Measurements from ENCODE around the gene PRPH.
A peak's percentile ranks its signal among the peaks of the same experiment; 100 is the strongest.

Gene PRPH

DNA sequence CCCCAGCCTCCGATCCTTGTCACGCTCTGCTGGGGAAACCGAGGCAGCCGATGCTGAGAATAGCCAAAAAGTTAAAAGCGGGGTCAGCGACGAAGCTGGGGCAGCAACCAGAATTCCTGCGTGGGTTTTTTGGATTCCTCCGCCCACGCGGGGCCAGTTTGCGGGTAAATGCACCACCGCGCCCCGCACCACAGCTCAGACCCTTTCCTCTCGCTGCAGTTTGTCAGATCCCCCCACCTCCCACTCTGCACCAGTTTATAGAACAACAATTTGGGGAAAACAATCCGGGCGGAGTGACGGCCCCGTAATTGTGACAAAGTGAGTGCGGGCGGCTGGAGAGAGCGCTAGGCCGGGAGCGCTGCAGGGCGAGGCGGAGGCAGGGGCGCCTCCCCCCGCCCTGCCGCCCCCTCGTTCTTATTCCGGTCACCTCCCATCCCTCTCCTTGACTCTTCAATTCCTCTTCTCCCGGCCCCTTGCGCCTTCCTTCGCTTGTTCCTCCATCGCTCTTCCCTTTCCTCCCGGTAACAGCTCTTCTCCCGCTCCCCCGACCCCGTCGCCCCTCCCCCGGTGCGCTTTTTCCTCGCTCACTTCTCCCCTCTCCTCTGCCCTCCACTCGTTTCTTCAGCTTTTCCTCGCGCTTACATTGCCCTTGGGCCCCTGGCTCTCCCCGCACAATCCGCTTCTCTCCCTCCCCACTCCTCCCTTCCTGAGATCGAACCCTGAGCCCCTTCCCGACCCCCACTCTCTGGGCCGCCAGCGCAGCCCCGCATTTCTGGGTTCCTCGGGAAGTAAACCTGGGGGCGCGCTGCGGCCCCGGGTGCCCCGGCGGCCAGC is 51.1 kb downstream of the PRPH start:
- DNase-seq (ENCODE audit: low spot score): no peak

DNA sequence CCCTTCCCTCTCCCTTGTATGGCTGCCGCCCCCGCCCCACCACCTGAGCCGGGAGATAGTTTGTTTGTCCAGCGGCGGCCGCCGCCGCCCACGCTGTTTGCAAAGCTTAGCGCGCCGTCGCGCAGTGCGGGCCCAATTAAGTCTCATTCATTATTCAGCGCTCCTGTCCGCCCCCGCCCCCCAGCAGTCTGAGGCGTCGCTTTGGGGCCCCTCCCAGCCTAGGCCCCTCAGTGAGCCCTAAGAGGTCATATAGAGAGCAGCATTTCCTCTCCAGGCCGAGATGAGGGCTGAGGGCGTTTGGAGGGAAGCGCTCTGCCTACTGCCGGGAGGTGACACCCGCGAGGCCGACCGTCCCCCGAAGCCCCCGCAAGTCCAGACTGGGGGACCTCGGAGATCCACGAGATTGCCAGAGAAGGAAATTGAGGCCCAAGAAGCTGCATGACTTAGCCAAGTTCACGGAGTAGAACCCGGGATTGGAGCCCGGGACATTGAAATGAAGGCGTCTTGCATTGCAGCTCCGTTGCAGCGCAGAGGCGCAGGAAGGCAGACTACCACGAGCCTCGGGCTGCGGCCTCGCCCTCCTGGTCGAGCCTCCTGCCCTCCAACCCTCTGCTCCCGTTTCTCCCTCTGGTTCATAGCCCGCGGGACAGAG is 51.8 kb downstream of the PRPH start, which contains the start of gene DNAJC22:
Gene DNAJC22, plus strand, starts transcription at position 230 of the 652 bp plus-strand sequence. CDS start 1,985 bp downstream, outside the sequence.
- DNase-seq (ENCODE audit: low spot score): no peak

DNA sequence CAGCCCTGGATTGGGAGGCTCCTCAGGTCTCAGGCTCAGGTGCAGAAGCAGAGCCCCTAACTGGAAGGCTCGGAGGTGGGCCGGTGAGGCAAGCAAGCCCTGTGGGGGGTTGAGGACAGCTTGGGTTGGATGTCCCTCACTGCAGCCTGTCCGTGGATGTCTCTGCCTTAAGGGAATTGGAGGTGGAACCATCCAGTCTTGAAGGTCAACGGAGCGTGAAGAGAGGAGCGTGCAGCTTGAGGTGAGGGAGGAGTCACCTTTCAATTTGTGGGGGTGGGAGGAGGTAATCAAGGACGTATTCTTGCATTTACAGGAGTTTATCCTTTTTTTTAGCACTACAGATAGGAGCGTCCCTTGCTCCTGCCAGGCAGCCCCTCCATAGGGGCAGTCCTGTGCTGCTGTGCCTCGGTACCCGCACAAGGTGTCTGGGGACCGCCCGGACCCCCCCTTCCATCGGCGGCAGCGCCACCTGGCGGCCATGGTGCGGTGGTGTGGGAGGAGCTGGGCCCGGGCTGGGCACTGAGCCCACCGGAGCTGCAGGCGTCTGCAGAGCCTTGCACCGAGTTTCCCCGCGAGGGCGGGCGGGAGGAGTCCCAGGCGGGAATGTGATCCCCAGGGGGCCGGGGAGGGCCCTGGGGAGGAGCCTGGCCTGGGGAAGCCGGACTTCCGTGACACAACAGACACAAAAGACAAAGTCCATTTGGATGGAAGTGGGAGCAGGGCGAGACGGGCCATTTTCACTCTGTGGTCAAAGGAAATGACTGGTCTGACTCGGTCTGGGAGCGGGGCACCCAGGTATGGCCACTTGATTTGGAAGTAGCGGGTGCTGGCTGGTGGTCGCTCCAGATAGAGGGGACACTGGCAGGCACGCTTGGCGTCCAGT is 52.6 kb downstream of the PRPH start:
- peak; percentile 99 for DNase-seq (ENCODE audit: low spot score)

Measured in LoVo (cell line).